MM.1S (cell line): ENCODE measurements around the gene RAB22A.

ENCODE experiments used
- CTCF ChIP-seq: fragments of 300-600 bp; sonication (generic); IDR thresholded peaks from 2 replicates; pipeline ENCODE4 v1.5.1; 2016; ENCODE audit warnings: antibody characterized with exemption, low read length, mixed read lengths
- EZH2 ChIP-seq: fragments of 300-600 bp; sonication (generic); optimal IDR thresholded peaks from 2 replicates; pipeline ENCODE3; 2017; ENCODE audit warnings: low read depth, mild to moderate bottlenecking, antibody characterized with exemption, low read length, mixed read lengths
- EZH2phosphoT487 ChIP-seq: fragments of 300-600 bp; sonication (generic); IDR thresholded peaks from 2 replicates; pipeline ENCODE4 v1.6.1; 2018; ENCODE audit warnings: antibody characterized with exemption, low read length

GRCh38 chr20:58328836-58329235 lies 19.3 kb downstream of the RAB22A start:
- TF ChIP-seq CTCF, result no peak
- TF ChIP-seq EZH2, result no peak
- no peak for TF ChIP-seq EZH2phosphoT487
